Measurements from ENCODE around the gene STX17. TPM values are rescaled to one million over a fixed set of nuclear protein-coding genes. Genes with fewer than 3 reads are reported as not detected.

The STX17 gene
- total RNA-seq, 1 experiment from 2014 or later, result 24.6 TPM

- H3K4me3 ChIP-seq (replicated peaks in 1 of 2; ENCODE audit: low read depth in 1 of 2, low read length in 2 of 2), result no peak overlapping the region
- H3K79me2 ChIP-seq (ENCODE audit: insufficient read depth, low read length), result no peaks in the 10 kb centered on the region
- POLR2A ChIA-PET, result no interaction called here
- H3K9me3 ChIP-seq (ENCODE audit: control insufficient read depth in 1 of 2, insufficient read depth in 1 of 2, low read depth in 1 of 2, low read length in 2 of 2), result no peaks in the 10 kb centered on the region
- H3K4me1 ChIP-seq (ENCODE audit: control insufficient read depth in 1 of 2, insufficient read depth in 2 of 2, low read length in 2 of 2), result no peaks in the 10 kb centered on the region
- ATAC-seq (no peak), DNase-seq (ENCODE audit: low read depth, low spot score) (no peak)
- no peak overlapping the region for H3K9ac ChIP-seq (ENCODE audit: low read length)
- intact Hi-C loops (cut with micrococcal nuclease), result no loop called here
- H3K4me2 ChIP-seq (ENCODE audit: low read length), result no peak overlapping the region
- H3K9me2 ChIP-seq (ENCODE audit: insufficient read depth), result no peaks in the 10 kb centered on the region
- H3K36me3 ChIP-seq (ENCODE audit: control insufficient read depth in 1 of 2, insufficient read depth in 2 of 2, low read length in 2 of 2), result peaks cover 0 to 5% of the 10 kb centered on the region in 2 experiments; a peak in 1 of 4 replicates
- RAD21 ChIA-PET (ENCODE audit: low non-redundant PET in 1 of 2, low total read pairs in 2 of 2, uncharacterized antibody in 2 of 2, unreplicated experiment in 2 of 2), result no interaction called here
- no peak overlapping the region for H3K27ac ChIP-seq (ENCODE audit: low read depth, low read length)
- TF ChIP-seq SIN3A (IDR thresholded peaks at IDR 0.05; ENCODE audit: low read depth) (no peak), SRF (IDR thresholded peaks at IDR 0.05; ENCODE audit: low read depth) (no peak), ELF1 (IDR thresholded peaks at IDR 0.05; ENCODE audit: borderline replicate concordance, low read depth) (no peak), ZNF274 (IDR thresholded peaks at IDR 0.05; ENCODE audit: low read depth, low read length) (no peak), SP1 (IDR thresholded peaks at IDR 0.05; ENCODE audit: low read depth) (no peak), REST (IDR thresholded peaks at IDR 0.05; ENCODE audit: low read depth) (no peak), ZFX (IDR thresholded peaks at IDR 0.05) (no peak), ZBTB33 (IDR thresholded peaks at IDR 0.05; ENCODE audit: extremely low read depth, insufficient replicate concordance, low read length) (no peak), EZH2 (IDR thresholded peaks at IDR 0.05) (no peak), RAD21 (IDR thresholded peaks at IDR 0.05; ENCODE audit: low read depth) (no peak), EGR1 (IDR thresholded peaks at IDR 0.05; ENCODE audit: low read depth) (no peak), CBX3 (IDR thresholded peaks at IDR 0.05; ENCODE audit: low read depth) (no peak), POLR2AphosphoS5 (IDR thresholded peaks at IDR 0.05; ENCODE audit: low read depth, low read length) (no peak), ATF3 (IDR thresholded peaks at IDR 0.05) (no peak), JUND (IDR thresholded peaks at IDR 0.05) (no peak), CTCF (IDR thresholded peaks at IDR 0.05 in 2 of 3, conservative IDR thresholded peaks at IDR 0.05 in 1 of 3; ENCODE audit: borderline replicate concordance in 1 of 3, insufficient read depth in 1 of 3, low read depth in 2 of 3, low read length in 2 of 3) (no peak)
- TF ChIP-seq, protein P1, sequence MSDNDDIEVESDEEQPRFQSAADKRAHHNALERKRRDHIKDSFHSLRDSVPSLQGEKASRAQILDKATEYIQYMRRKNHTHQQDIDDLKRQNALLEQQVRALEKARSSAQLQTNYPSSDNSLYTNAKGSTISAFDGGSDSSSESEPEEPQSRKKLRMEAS (IDR thresholded peaks at IDR 0.05), result no peak
- CTCF ChIA-PET, result no interaction called here
- BruUV-seq (replicated peaks), result no TSS peak
- no peaks in the 10 kb centered on the region for H4K20me1 ChIP-seq (ENCODE audit: insufficient read depth)
- H3K27me3 ChIP-seq (ENCODE audit: insufficient read depth, low read length), result no peaks in the 10 kb centered on the region
- H2AFZ ChIP-seq (ENCODE audit: low read depth, low read length, poor library complexity, severe bottlenecking), result no peak overlapping the region
Measured at GRCh38 chr9:99931155-99931840, 24.8 kb downstream of the STX17 start.
